Measurements from ENCODE around the gene PRICKLE1. TPM values are rescaled to one million over a fixed set of nuclear protein-coding genes. Genes with fewer than 3 reads are reported as not detected.

Gene PRICKLE1
- total RNA-seq, 2 donors from 2014 or later, result 3.6 to 4.7 TPM

DNA sequence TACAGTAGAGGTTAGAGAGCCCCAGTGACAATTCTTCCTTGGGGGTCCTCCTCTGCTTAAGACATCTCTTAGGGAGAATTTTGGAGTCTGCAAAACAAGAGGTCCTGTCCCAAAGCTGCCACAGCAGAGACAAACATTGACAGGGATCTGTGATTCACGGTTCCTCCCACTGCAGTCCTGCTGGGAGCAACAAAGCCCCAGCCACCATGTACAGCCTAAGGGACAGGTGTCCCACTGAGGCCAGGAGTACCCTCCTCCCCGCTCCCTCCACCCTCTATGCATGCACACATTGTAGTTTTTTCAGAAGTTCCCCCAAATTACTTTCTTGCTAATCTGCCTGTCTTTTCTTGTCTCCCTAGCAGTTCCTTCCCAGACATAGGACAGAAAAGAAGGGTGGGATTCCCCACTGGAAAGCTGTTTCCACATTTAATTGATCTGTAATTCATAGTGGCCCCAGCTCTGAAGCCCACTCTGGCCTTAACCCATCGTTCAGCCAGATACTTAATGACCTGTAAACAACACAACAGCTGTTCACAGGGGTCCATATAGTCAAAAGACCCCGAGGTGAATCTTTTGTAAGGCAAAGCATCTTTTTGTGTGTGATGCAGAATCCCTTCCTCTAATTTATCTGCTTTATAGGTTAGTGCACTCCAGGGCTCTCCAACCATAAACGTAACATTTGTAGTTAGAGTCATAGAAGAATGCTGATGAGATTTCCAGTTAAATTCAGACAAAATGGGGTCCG is 13.9 kb upstream of the PRICKLE1 start:
- intact Hi-C loops (cut with DNase I), result no loop called here
- ATAC-seq, result no peak
- 55 to 64% methylated on average over 6 of the region's 6 CpGs for WGBS, 2 donors

DNA sequence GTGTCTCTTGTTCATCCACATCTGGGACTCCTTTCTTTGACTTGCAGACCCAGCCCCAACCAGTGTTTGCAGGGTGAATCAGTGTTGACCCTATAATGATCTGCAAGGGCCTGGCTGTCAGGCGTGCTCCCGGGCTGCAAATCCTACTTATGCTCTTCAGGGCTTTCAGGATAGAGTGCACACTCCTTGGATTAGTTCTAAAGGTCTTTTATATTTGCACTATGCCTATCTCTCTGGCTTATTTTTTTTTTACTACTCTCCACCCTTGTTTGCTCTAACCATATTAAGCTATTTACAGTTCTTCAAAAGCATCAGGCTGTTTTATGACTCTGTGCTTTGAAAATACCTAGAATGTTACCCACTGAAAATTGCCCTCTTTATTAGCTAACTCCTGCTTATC is 4.3 kb upstream of the PRICKLE1 start:
- Histone ChIP-seq H3K4me1 (peaks cover 9% of the 10 kb centered on the region), H3K4me3 (no peak overlapping the region), H3K27me3 (no peaks in the 10 kb centered on the region), H3K36me3 (replicated peaks in 1 of 2; ENCODE audit: insufficient read depth in 1 of 2, low read depth in 2 of 2) (no peaks in the 10 kb centered on the region), H3K27ac (no peak overlapping the region), H3K9me3 (no peaks in the 10 kb centered on the region)
- ATAC-seq (no peak), DNase-seq (no peak)
- WGBS, 2 donors, result 47 to 56% methylated on average over 2 of the region's 2 CpGs
- intact Hi-C loops (cut with DNase I), result loop anchor here (10.0 kb wide), 1 partner anchor 109 kb away; no protein-coding TSS in a partner anchor
- TF ChIP-seq, protein P1, sequence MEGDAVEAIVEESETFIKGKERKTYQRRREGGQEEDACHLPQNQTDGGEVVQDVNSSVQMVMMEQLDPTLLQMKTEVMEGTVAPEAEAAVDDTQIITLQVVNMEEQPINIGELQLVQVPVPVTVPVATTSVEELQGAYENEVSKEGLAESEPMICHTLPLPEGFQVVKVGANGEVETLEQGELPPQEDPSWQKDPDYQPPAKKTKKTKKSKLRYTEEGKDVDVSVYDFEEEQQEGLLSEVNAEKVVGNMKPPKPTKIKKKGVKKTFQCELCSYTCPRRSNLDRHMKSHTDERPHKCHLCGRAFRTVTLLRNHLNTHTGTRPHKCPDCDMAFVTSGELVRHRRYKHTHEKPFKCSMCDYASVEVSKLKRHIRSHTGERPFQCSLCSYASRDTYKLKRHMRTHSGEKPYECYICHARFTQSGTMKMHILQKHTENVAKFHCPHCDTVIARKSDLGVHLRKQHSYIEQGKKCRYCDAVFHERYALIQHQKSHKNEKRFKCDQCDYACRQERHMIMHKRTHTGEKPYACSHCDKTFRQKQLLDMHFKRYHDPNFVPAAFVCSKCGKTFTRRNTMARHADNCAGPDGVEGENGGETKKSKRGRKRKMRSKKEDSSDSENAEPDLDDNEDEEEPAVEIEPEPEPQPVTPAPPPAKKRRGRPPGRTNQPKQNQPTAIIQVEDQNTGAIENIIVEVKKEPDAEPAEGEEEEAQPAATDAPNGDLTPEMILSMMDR (IDR thresholded peaks at IDR 0.05), result no peak
- no peak for TF ChIP-seq POLR2A (IDR thresholded peaks at IDR 0.05)

More for the DNA sequence above, 13.9 kb upstream of the PRICKLE1 start:
- no peak for TF ChIP-seq POLR2A (IDR thresholded peaks at IDR 0.05)
- TF ChIP-seq, protein P1 (IDR thresholded peaks at IDR 0.05), result no peak
- Histone ChIP-seq H3K4me1 (no peaks in the 10 kb centered on the region), H3K27me3 (no peaks in the 10 kb centered on the region), H3K9me3 (no peaks in the 10 kb centered on the region), H3K27ac (no peak overlapping the region), H3K36me3 (replicated peaks in 1 of 2; ENCODE audit: insufficient read depth in 1 of 2, low read depth in 2 of 2) (no peaks in the 10 kb centered on the region), H3K4me3 (no peak overlapping the region)
- no peak for DNase-seq

DNA sequence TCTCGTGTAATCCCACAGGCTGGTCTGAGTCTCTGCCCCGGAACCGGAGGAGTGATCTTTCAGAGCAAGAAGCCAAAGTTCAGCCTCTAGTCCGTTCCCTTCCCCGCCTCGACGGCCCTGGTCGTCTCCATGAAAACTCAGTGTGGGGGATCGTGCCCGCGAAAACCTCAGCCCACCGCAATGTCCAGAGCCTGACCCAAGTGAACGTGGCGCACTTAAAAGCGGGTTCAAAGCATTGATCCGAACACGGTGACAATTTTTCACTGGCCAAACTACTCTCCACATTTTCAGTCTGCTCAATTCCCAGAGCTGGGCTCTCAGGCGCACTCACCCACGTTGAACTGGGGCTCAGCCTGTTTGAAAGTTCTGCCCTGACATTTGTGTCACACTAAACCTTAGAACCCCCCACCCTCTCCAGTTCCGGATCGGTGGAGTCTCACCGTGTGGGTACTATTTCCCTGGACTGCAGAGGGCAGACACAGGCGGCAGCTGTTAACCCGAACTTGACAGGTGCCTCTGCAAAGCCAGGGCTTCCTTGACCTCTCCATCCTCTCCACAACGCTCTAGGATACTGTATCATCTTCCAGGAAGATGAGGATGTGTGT is 886 bp upstream of the PRICKLE1 start:
- intact Hi-C loops (cut with DNase I), result loop anchor here (10.0 kb wide), 1 partner anchor 106 kb away; no protein-coding TSS in a partner anchor
- peaks cover 10% of the 10 kb centered on the region for H3K4me1 ChIP-seq
- WGBS, 2 donors, result 0% methylated on average over 12 to 25 of the region's 25 CpGs
- TF ChIP-seq, protein P1 (IDR thresholded peaks at IDR 0.05), result peak in 1 of 7 experiments; percentile 13
- TF ChIP-seq POLR2A (IDR thresholded peaks at IDR 0.05), result peak in 1 of 3 donors; percentile 3
- H3K9me3 ChIP-seq, result no peaks in the 10 kb centered on the region
- H3K4me3 ChIP-seq, result peak overlapping the region; percentile 1 to 29
- DNase-seq (peak; percentile 32 to 50 (median 39)), ATAC-seq (peak; percentile 28)
- no peaks in the 10 kb centered on the region for H3K36me3 ChIP-seq (replicated peaks in 1 of 2; ENCODE audit: insufficient read depth in 1 of 2, low read depth in 2 of 2)
- no peaks in the 10 kb centered on the region for H3K27me3 ChIP-seq
- H3K27ac ChIP-seq, result peak overlapping the region; percentile 23 to 51 (median 32)

DNA sequence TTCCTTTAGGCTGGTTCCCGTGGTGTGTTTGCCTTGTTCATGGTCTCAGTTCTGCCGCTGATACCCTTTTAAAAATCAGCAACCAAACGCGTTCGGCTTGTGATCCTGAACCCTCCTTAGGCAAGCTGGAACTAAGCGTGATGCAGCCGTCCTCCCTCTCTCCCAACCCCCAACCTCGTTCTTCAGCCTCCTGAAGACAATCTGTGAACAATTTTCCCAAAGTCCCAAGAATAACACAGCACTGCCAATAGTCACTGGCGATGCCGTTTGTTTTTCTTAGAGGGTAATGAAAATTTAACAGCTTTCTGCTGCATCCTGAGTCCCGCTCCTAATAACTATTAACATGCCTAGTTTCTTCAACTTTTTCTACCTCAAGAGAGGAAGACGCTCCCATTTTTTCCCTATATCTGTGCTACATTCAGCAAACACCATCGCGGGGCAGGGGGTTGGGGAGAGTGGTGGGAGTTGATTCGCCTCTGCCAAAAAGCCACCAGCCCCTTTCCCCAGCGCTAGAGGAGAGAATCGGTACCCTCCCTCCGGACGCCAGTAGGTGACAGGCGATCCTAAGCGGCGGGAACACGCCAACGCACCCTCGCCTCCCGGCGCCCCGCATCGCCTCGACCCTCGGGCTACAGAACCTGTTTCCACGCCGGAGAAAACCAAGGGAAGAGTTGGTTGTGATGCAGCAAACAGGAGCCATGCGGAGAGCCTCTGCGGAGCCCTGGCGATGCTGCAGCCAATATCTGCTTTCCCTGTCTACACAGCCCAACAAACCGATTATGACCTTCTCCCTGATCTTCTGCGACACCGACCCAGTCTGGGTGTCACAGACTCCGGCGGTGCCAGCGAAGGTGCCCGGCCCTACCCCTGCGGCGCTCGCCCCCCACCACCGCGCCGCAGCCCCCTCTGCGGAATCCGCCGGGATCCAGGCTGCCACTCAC is 752 bp downstream of the PRICKLE1 start:
- H3K36me3 ChIP-seq (replicated peaks in 1 of 2; ENCODE audit: insufficient read depth in 1 of 2, low read depth in 2 of 2), result no peaks in the 10 kb centered on the region
- H3K4me1 ChIP-seq, result peaks cover 22% of the 10 kb centered on the region
- TF ChIP-seq, protein P1 (IDR thresholded peaks at IDR 0.05), result peak in 6 of 7 experiments; percentile 32 to 64 (median 46)
- no peak for TF ChIP-seq POLR2A (IDR thresholded peaks at IDR 0.05)
- 2 to 3% methylated on average over 30 to 49 of the region's 52 CpGs for WGBS, 2 donors
- DNase-seq (peak; percentile 33 to 51 (median 38)), ATAC-seq (peak; percentile 38)
- intact Hi-C loops (cut with DNase I), result no loop called here
- H3K27ac ChIP-seq, result peak overlapping the region; percentile 22 to 70 (median 60)
- no peaks in the 10 kb centered on the region for H3K9me3 ChIP-seq
- no peaks in the 10 kb centered on the region for H3K27me3 ChIP-seq
- H3K4me3 ChIP-seq, result peak overlapping the region; percentile 60 to 86

Data from body of pancreas (tissue), 4 donors.